ENCODE data around the gene LDB2.

DNA sequence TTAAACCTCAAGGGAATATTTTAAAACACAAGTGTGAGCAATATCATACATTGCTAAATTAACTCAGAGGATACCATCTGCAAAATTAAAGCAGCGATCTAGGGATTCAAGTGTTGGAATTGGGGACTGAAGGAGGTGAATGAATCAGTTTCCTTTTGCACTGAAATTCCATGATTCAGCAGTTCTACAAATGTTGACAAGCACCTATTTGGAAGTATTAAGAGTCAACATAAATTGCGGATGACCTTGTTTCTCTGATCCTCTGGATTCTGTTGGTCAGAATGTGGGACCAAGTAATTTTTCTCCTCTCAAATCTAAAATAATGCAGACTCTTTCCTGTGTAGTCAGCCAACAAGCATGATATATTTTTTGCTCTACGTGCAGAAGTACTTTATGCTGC, 78.8 kb downstream of the LDB2 start:
- TF ChIP-seq POLR2AphosphoS5 (IDR thresholded peaks at IDR 0.05) (no peak), CTCF (IDR thresholded peaks at IDR 0.05) (no peak), POLR2A (IDR thresholded peaks at IDR 0.05; ENCODE audit: low read depth) (no peak)
